HCT116 (cell line): Measurements from ENCODE around the gene CEP70. TPM values are rescaled to one million over a fixed set of nuclear protein-coding genes. Genes with fewer than 3 reads are reported as not detected.

Experiments used
- ATAC-seq: fragments of 200-7000 bp; cut with Tn5 transposase; 2 replicates; pipeline ENCODE4 v1.9.1; 2020; ENCODE audit warnings: mild to moderate bottlenecking, moderate library complexity
- BruUV-seq: library from RNA; stranded (reverse); fragments of 400-500 nt; replicated peaks from 2 replicates; lab custom pipeline; 2021; lab: Mats Ljungman, UMichigan
- CTCF ChIA-PET: fragments of 300-600 bp; sonication (Branson Sonifier 250); formaldehyde crosslinking; loops from one replicate; lab custom pipeline; 2021; ENCODE audit warnings: antibody characterized with exemption; lab: Charles Lee
- POLR2A ChIA-PET: fragments of 300-600, 350-600 bp; sonication (Branson Sonifier 250); formaldehyde crosslinking; loops from one replicate; lab custom pipeline; 2021; ENCODE audit warnings: antibody characterized with exemption; lab: Charles Lee
- RAD21 ChIA-PET, 2 experiments: fragments of 300-600 bp; sonication (Branson Sonifier 250); formaldehyde crosslinking; loops; one replicate each; lab custom pipeline; 2023; ENCODE audit warnings: low total read pairs in 2 of 2; ENCODE audit not compliant: uncharacterized antibody in 2 of 2, unreplicated experiment in 2 of 2, low non-redundant PET in 1 of 2; lab: Charles Lee
- DNase-seq: peaks from one replicate; pipeline ENCODE4 v3.0.0-alpha.2; 2010; ENCODE audit warnings: low read depth, low spot score
- H2AFZ ChIP-seq: fragments of 200-600 bp; shearing (Covaris generic), sonication (generic); 2 replicates; pipeline ENCODE4 v1.6.1; 2017; ENCODE audit warnings: low read depth, mixed run types, mixed read lengths, antibody characterized with exemption, low read length; ENCODE audit not compliant: poor library complexity, severe bottlenecking
- H3K27ac ChIP-seq: 2 replicates; pipeline ENCODE4 v1.5.1; 2012; ENCODE audit warnings: low read depth, low read length
- H3K27me3 ChIP-seq: fragments of 200-600 bp; sonication (generic); 2 replicates; pipeline ENCODE4 v1.6.1; 2016; ENCODE audit warnings: mixed run types, low read length, mixed read lengths; ENCODE audit not compliant: insufficient read depth
- H3K36me3 ChIP-seq, 2 experiments: fragments of 200-500 bp in 1 of 2; fragments of 200-600 bp in 1 of 2; sonication (Bioruptor generic) in 1 of 2; sonication (generic) in 1 of 2; 2 replicates each; pipeline versions ENCODE4 v1.5.1 to v1.6.1; 2014 to 2016; ENCODE audit warnings: low read length in 2 of 2, inconsistent platforms in 1 of 2, mixed read lengths in 1 of 2, mixed run types in 1 of 2; ENCODE audit not compliant: insufficient read depth in 2 of 2, control insufficient read depth in 1 of 2
- H3K4me1 ChIP-seq, 2 experiments: fragments of 200-600 bp in 1 of 2; sonication (generic) in 1 of 2; 2 replicates each; pipeline versions ENCODE4 v1.5.1 to v1.6.1; 2012 to 2017; ENCODE audit warnings: low read length in 2 of 2, inconsistent platforms in 1 of 2, mild to moderate bottlenecking in 1 of 2, mixed read lengths in 1 of 2, mixed run types in 1 of 2, moderate library complexity in 1 of 2; ENCODE audit not compliant: insufficient read depth in 2 of 2, control insufficient read depth in 1 of 2
- H3K4me2 ChIP-seq: fragments of 200-600 bp; sonication (generic); 2 replicates; pipeline ENCODE4 v1.6.1; 2017; ENCODE audit warnings: mixed run types, low read length, mixed read lengths
- H3K4me3 ChIP-seq, 2 experiments: fragments of 200-600 bp in 1 of 2; sonication (generic) in 1 of 2; replicated peaks in 1 of 2; 2 replicates each; pipeline ENCODE4 v1.5.1; 2011 to 2016; ENCODE audit warnings: low read length in 2 of 2, control low read depth in 1 of 2, low read depth in 1 of 2, mild to moderate bottlenecking in 1 of 2, mixed read lengths in 1 of 2, mixed run types in 1 of 2
- H3K79me2 ChIP-seq: fragments of 200-600 bp; sonication (generic); 2 replicates; pipeline ENCODE4 v1.6.1; 2017; ENCODE audit warnings: mild to moderate bottlenecking, mixed run types, low read length, moderate library complexity, mixed read lengths; ENCODE audit not compliant: insufficient read depth
- H3K9ac ChIP-seq: fragments of 200-600 bp; sonication (generic); 2 replicates; pipeline ENCODE4 v1.6.1; 2016; ENCODE audit warnings: low read length, mixed read lengths
- H3K9me2 ChIP-seq: fragments of 200-600 bp; sonication (generic), shearing (Covaris generic); 2 replicates; pipeline ENCODE4 v1.6.1; 2017; ENCODE audit warnings: mixed run types, mild to moderate bottlenecking, moderate library complexity; ENCODE audit not compliant: insufficient read depth
- H3K9me3 ChIP-seq, 2 experiments: fragments of 200-500 bp in 1 of 2; fragments of 200-600 bp in 1 of 2; sonication (Bioruptor generic) in 1 of 2; sonication (generic) in 1 of 2; 2 replicates each; pipeline ENCODE4 v1.6.1; 2014 to 2017; ENCODE audit warnings: low read length in 2 of 2, mixed read lengths in 2 of 2, inconsistent platforms in 1 of 2, low read depth in 1 of 2, mild to moderate bottlenecking in 1 of 2, mixed run types in 1 of 2, moderate library complexity in 1 of 2; ENCODE audit not compliant: control insufficient read depth in 1 of 2, insufficient read depth in 1 of 2
- H4K20me1 ChIP-seq: fragments of 200-600 bp; sonication (generic), shearing (Covaris generic); 2 replicates; pipeline ENCODE4 v1.6.1; 2017; ENCODE audit warnings: mixed run types, mild to moderate bottlenecking, moderate library complexity; ENCODE audit not compliant: insufficient read depth
- CBX3 ChIP-seq: IDR thresholded peaks from 2 replicates; pipeline ENCODE4 v1.6.1; 2012; ENCODE audit warnings: low read depth
- CEBPB ChIP-seq: IDR thresholded peaks from 2 replicates; pipeline ENCODE4 v1.6.1; 2012; ENCODE audit warnings: low read depth
- EZH2phosphoT487 ChIP-seq: fragments of 200-600 bp; IDR thresholded peaks from 2 replicates; pipeline ENCODE4 v1.6.1; 2018; ENCODE audit warnings: antibody characterized with exemption, borderline replicate concordance
- POLR2A ChIP-seq: IDR thresholded peaks from 2 replicates; pipeline ENCODE4 v1.7.0; 2011; ENCODE audit warnings: borderline replicate concordance; ENCODE audit not compliant: insufficient read depth, insufficient read length; ENCODE audit errors: extremely low read depth
- POLR2AphosphoS5 ChIP-seq: IDR thresholded peaks from 2 replicates; pipeline ENCODE4 v1.6.1; 2011; ENCODE audit warnings: mild to moderate bottlenecking, low read depth, low read length, moderate library complexity
- ZBTB33 ChIP-seq: IDR thresholded peaks from 2 replicates; pipeline ENCODE4 v1.6.1; 2011; ENCODE audit warnings: mild to moderate bottlenecking, low read length, moderate library complexity; ENCODE audit not compliant: insufficient replicate concordance; ENCODE audit errors: extremely low read depth
- intact Hi-C: fragments of 100-400 bp; cut with micrococcal nuclease; formaldehyde crosslinking; loops from 2 replicates; pipeline ENCODE4 v1.10.0; 2022
- total RNA-seq: library from RNA; stranded (reverse); gene quantifications from one replicate; pipeline ENCODE4 v1.2.1, GENCODE V29; 2021; ENCODE audit not compliant: unreplicated experiment
- TF ChIP-seq, protein P1 (sequence below): IDR thresholded peaks from 2 replicates; pipeline ENCODE4 v1.6.1; 2012
- TF ChIP-seq, protein P2 (sequence below), 3 experiments: fragments of 200-600 bp in 1 of 3; sonication (generic) in 1 of 3; IDR thresholded peaks in 2 of 3; conservative IDR thresholded peaks in 1 of 3; 2 replicates each; pipeline ENCODE4 v1.5.1; 2012 to 2017; ENCODE audit warnings: low read depth in 2 of 3, low read length in 2 of 3, antibody characterized with exemption in 1 of 3, borderline replicate concordance in 1 of 3, control low read depth in 1 of 3, mild to moderate bottlenecking in 1 of 3, mixed read lengths in 1 of 3, mixed run types in 1 of 3, moderate library complexity in 1 of 3; ENCODE audit not compliant: insufficient read depth in 1 of 3
- TF ChIP-seq, protein P3 (sequence below): IDR thresholded peaks from 2 replicates; pipeline ENCODE4 v1.6.1; 2012

The CEP70 gene
- total RNA-seq, 1 experiment from 2014 or later = 38.7 TPM

DNA sequence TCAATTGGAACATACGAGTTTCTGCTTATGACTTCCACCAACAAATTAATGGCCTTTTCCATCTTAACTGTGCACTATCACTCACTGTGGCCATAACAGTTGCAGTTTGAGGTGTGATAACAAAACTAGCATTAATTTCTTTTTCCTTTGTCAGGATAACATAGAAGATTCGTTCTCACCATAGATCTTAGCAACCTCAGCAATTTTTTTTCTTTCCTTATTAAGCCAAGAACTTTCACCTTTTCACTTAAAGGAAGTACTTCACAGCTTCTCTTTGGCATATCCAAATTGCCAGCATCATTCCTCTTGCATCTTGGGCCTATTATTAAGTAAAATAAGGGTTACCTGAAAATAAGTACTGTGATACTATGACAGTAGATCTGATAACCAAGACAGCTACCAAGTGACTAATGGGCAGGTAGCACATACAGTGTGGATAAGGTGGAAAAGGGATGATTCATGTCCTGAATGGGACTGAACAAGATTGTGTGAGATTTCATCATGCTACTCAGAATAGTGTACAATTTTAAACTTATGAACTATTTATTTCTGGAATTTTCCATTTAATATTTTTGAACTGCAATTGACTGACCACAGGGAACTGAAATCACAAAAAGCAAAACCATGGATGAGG, 46.6 kb downstream of the CEP70 start:
- CTCF ChIA-PET = no interaction called here

More for the DNA sequence above, 46.6 kb downstream of the CEP70 start:
- no peak overlapping the region for H3K27ac ChIP-seq
- H3K4me2 ChIP-seq = no peak overlapping the region
- H3K9me3 ChIP-seq = peaks cover 3 to 17% of the 10 kb centered on the region in 2 experiments; a peak in 1 of 4 replicates
- no peaks in the 10 kb centered on the region for H3K4me1 ChIP-seq
- peaks cover 0 to 30% of the 10 kb centered on the region in 2 experiments; a peak in 2 of 4 replicates for H3K36me3 ChIP-seq
- H3K79me2 ChIP-seq = 0 out of 2 replicates have a peak, but pooled peaks cover 3% of the 10 kb centered on the region
- RAD21 ChIA-PET = no interaction called here
- POLR2A ChIA-PET = no interaction called here
- no TSS peak for BruUV-seq
- H3K9ac ChIP-seq = no peak overlapping the region
- TF ChIP-seq, protein P1, sequence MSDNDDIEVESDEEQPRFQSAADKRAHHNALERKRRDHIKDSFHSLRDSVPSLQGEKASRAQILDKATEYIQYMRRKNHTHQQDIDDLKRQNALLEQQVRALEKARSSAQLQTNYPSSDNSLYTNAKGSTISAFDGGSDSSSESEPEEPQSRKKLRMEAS = no peak
- TF ChIP-seq POLR2A (no peak), POLR2AphosphoS5 (no peak), CBX3 (0 out of 2 replicates have a peak, but pooled peaks have one; percentile 11), CEBPB (0 out of 2 replicates have a peak, but pooled peaks have one; percentile 28), ZBTB33 (no peak), EZH2phosphoT487 (no peak)
- TF ChIP-seq, protein P2, sequence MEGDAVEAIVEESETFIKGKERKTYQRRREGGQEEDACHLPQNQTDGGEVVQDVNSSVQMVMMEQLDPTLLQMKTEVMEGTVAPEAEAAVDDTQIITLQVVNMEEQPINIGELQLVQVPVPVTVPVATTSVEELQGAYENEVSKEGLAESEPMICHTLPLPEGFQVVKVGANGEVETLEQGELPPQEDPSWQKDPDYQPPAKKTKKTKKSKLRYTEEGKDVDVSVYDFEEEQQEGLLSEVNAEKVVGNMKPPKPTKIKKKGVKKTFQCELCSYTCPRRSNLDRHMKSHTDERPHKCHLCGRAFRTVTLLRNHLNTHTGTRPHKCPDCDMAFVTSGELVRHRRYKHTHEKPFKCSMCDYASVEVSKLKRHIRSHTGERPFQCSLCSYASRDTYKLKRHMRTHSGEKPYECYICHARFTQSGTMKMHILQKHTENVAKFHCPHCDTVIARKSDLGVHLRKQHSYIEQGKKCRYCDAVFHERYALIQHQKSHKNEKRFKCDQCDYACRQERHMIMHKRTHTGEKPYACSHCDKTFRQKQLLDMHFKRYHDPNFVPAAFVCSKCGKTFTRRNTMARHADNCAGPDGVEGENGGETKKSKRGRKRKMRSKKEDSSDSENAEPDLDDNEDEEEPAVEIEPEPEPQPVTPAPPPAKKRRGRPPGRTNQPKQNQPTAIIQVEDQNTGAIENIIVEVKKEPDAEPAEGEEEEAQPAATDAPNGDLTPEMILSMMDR (IDR thresholded peaks at IDR 0.05 in 2 of 3, conservative IDR thresholded peaks at IDR 0.05 in 1 of 3; ENCODE audit: borderline replicate concordance in 1 of 3, insufficient read depth in 1 of 3, low read depth in 2 of 3, low read length in 2 of 3) = no peak
- TF ChIP-seq, protein P3, sequence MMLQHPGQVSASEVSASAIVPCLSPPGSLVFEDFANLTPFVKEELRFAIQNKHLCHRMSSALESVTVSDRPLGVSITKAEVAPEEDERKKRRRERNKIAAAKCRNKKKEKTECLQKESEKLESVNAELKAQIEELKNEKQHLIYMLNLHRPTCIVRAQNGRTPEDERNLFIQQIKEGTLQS = no peak
- no peaks in the 10 kb centered on the region for H3K27me3 ChIP-seq
- no peaks in the 10 kb centered on the region for H3K9me2 ChIP-seq
- H2AFZ ChIP-seq = no peak overlapping the region
- no peak overlapping the region for H3K4me3 ChIP-seq
- no peaks in the 10 kb centered on the region for H4K20me1 ChIP-seq
- intact Hi-C loops = no loop called here
- ATAC-seq (no peak), DNase-seq (no peak)
